GM23248 (cell line): Measurements from ENCODE around the gene CDH4.

Experiments
- EZH2 ChIP-seq: fragments of 200-600 bp; sonication (generic); IDR thresholded peaks from 2 replicates; pipeline ENCODE4 v1.6.1; 2018; ENCODE audit warnings: antibody characterized with exemption, mild to moderate bottlenecking; ENCODE audit not compliant: insufficient read depth, poor library complexity, severe bottlenecking
- EZH2phosphoT487 ChIP-seq: fragments of 200-600 bp; sonication (generic); IDR thresholded peaks from 2 replicates; pipeline ENCODE4 v1.6.1; 2018; ENCODE audit warnings: antibody characterized with exemption, moderate library complexity, mild to moderate bottlenecking, low read depth; ENCODE audit not compliant: insufficient read depth

- no peak for TF ChIP-seq EZH2phosphoT487
- no peak for TF ChIP-seq EZH2
Measured at GRCh38 chr20:61753316-61753942, 501.4 kb downstream of the CDH4 start.
